B cell (primary cell): ENCODE results near the gene ADAMTSL1. TPM values are rescaled to one million over a fixed set of nuclear protein-coding genes. Genes with fewer than 3 reads are reported as not detected.

ENCODE experiments used
- ATAC-seq: fragments of 200-7000 bp; cut with Tn5 transposase; one replicate; pipeline ENCODE4 v1.10.0; 2021; ENCODE audit warnings: low read depth, mild to moderate bottlenecking, moderate number of reproducible peaks, moderate library complexity
- CTCF ChIA-PET: fragments of 350-600 bp; sonication (Branson Sonifier 250); formaldehyde crosslinking; loops from one replicate; lab custom pipeline; 2021; ENCODE audit warnings: antibody characterized with exemption, inconsistent platforms; lab: Charles Lee
- POLR2A ChIA-PET: fragments of 350-600 bp; sonication (Branson Sonifier 250); formaldehyde crosslinking; loops from one replicate; lab custom pipeline; 2021; ENCODE audit warnings: antibody characterized with exemption; lab: Charles Lee
- DNase-seq: peaks from one replicate; pipeline ENCODE4 v3.0.0; 2013
- H2AFZ ChIP-seq: 2 replicates; pipeline ENCODE4 v1.6.1; 2012; ENCODE audit warnings: mild to moderate bottlenecking, low read depth, low read length; ENCODE audit not compliant: insufficient read depth, poor library complexity, severe bottlenecking
- H3K27ac ChIP-seq, 2 donors: 1 replicate in 1 of 2; 2 replicates in 1 of 2; pipeline ENCODE4 v1.5.1; 2012 to 2013; ENCODE audit warnings: low read length in 2 of 2, mild to moderate bottlenecking in 2 of 2, moderate library complexity in 1 of 2
- H3K27me3 ChIP-seq, 4 experiments: fragments of 200-600 bp in 1 of 4; sonication (generic) in 1 of 4; replicated peaks in 1 of 4; 1 replicate in 2 of 4; 2 replicates in 2 of 4; pipeline versions ENCODE4 v1.6.1 to v1.7.0; 2013 to 2016; ENCODE audit warnings: low read length in 3 of 4, mild to moderate bottlenecking in 2 of 4, mixed read lengths in 1 of 4, moderate library complexity in 1 of 4; ENCODE audit not compliant: insufficient read depth in 4 of 4, control insufficient read depth in 3 of 4; ENCODE audit errors: control extremely low read depth in 1 of 4
- H3K36me3 ChIP-seq, 2 experiments: replicated peaks in 1 of 2; 1 replicate in 1 of 2; 2 replicates in 1 of 2; pipeline versions ENCODE4 v1.6.1 to v1.7.1; 2013; ENCODE audit warnings: low read length in 1 of 2; ENCODE audit not compliant: insufficient read depth in 2 of 2, control insufficient read depth in 1 of 2; ENCODE audit errors: control extremely low read depth in 1 of 2, extremely low read depth in 1 of 2
- H3K4me1 ChIP-seq, 2 donors: fragments of 200-600 bp in 1 of 2; sonication (generic) in 1 of 2; 1 replicate in 1 of 2; 2 replicates in 1 of 2; pipeline versions ENCODE4 v1.5.1 to v1.6.1; 2013 to 2017; ENCODE audit warnings: low read length in 2 of 2; ENCODE audit not compliant: control insufficient read depth in 2 of 2, insufficient read depth in 2 of 2
- H3K4me2 ChIP-seq: replicated peaks from 2 replicates; pipeline ENCODE3; 2012; ENCODE audit warnings: mild to moderate bottlenecking, low read depth, low read length; ENCODE audit not compliant: poor library complexity, severe bottlenecking
- H3K4me3 ChIP-seq, 5 experiments: fragments of 200-600 bp in 1 of 5; sonication (generic) in 1 of 5; 1 replicate in 3 of 5; 2 replicates in 2 of 5; pipeline versions ENCODE4 v1.5.1 to v1.7.0; 2011 to 2016; ENCODE audit warnings: low read length in 4 of 5, mild to moderate bottlenecking in 4 of 5, low read depth in 2 of 5, control low read depth in 1 of 5, moderate library complexity in 1 of 5; ENCODE audit not compliant: insufficient read depth in 1 of 5; ENCODE audit errors: control extremely low read depth in 1 of 5, extremely low read depth in 1 of 5
- H3K79me2 ChIP-seq: fragments of 200-600 bp; sonication (generic); one replicate; pipeline ENCODE4 v1.6.0; 2016; ENCODE audit warnings: low read length; ENCODE audit not compliant: control insufficient read depth, insufficient read depth
- H3K9ac ChIP-seq: fragments of 200-600 bp; sonication (generic); 2 replicates; pipeline ENCODE4 v1.6.1; 2017; ENCODE audit warnings: mild to moderate bottlenecking, low read length, moderate library complexity
- H3K9me3 ChIP-seq, 3 donors: one replicate each; pipeline versions ENCODE4 v1.6.1 to v1.7.1; 2013; ENCODE audit warnings: low read length in 2 of 3; ENCODE audit not compliant: control insufficient read depth in 2 of 3, insufficient read depth in 1 of 3; ENCODE audit errors: control extremely low read depth in 1 of 3
- H4K20me1 ChIP-seq: 2 replicates; pipeline ENCODE4 v1.6.0; 2012; ENCODE audit warnings: mild to moderate bottlenecking, low read length; ENCODE audit not compliant: insufficient read depth, control insufficient read depth, poor library complexity, severe bottlenecking
- H3K27ac Mint-ChIP-seq: one replicate; pipeline ENCODE4 v1.8.0; 2021; ENCODE audit warnings: mixed read lengths
- H3K27me3 Mint-ChIP-seq: one replicate; pipeline ENCODE4 v1.8.0; 2021; ENCODE audit warnings: mixed read lengths
- H3K4me1 Mint-ChIP-seq: one replicate; pipeline ENCODE4 v1.8.0; 2021; ENCODE audit warnings: mixed read lengths
- H3K4me3 Mint-ChIP-seq: one replicate; pipeline ENCODE4 v1.8.0; 2021; ENCODE audit warnings: mixed read lengths
- H3K9me3 Mint-ChIP-seq: one replicate; pipeline ENCODE4 v1.8.0; 2022; ENCODE audit warnings: mixed read lengths; ENCODE audit not compliant: insufficient read depth
- CTCF ChIP-seq: fragments of 200-600 bp; IDR thresholded peaks from one replicate; pipeline ENCODE4 v1.8.0; 2022; ENCODE audit warnings: antibody characterized with exemption, mild to moderate bottlenecking
- EZH2 ChIP-seq: IDR thresholded peaks from 2 replicates; pipeline ENCODE4 v1.6.1; 2012; ENCODE audit warnings: borderline replicate concordance, low read depth, mild to moderate bottlenecking, moderate library complexity, low read length; ENCODE audit not compliant: insufficient read depth, poor library complexity, severe bottlenecking
- WGBS: methylation state at CpG from one replicate; pipeline ENCODE4 v1.1.5; 2013; ENCODE audit warnings: missing lambda C conversion rate; ENCODE audit not compliant: insufficient coverage; 5-methylcytosine and 5-hydroxymethylcytosine counted together
- intact Hi-C: fragments of 100-400 bp; cut with micrococcal nuclease; formaldehyde crosslinking; loops from one replicate; pipeline ENCODE4 v1.10.0; 2022
- polyA plus RNA-seq: library from polyadenylated mRNA; depleted of rRNA; stranded (reverse); fragments of >200 nt; gene quantifications from 2 replicates; pipeline ENCODE4 v1.2.3, GENCODE V29; 2012
- total RNA-seq, 2 donors: library from RNA; stranded (reverse); fragments of 120-200 nt in 1 of 2; gene quantifications; 1 replicate in 1 of 2; 2 replicates in 1 of 2; pipeline versions ENCODE4 v1.2.3 to v1.2.4, GENCODE V29; 2013 to 2022

Gene ADAMTSL1
- total and polyA plus RNA-seq, 2 donors (not counting 1 experiment from before 2014, with no cell fraction given) = not detected

DNA sequence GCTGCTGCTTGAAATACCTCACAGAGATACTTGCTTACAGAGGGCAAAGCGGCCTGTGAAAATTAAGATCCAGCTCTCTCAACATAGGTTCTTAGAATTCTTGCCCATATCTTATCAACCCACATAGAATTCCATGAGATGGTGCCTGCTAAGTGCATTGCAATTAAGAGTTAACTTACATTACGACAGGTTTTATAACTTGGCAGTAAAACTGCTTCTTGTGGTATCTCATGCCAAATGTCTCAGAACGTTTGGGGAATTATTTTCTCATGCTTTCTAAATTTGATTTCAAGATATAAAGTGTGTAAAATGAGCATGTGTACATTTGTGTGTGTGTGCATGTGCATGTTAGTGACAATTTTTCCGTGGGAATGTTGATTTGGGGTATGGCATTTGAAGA lies 297.8 kb downstream of the ADAMTSL1 start:
- 46% methylated on average over 2 of the region's 4 CpGs for WGBS

DNA sequence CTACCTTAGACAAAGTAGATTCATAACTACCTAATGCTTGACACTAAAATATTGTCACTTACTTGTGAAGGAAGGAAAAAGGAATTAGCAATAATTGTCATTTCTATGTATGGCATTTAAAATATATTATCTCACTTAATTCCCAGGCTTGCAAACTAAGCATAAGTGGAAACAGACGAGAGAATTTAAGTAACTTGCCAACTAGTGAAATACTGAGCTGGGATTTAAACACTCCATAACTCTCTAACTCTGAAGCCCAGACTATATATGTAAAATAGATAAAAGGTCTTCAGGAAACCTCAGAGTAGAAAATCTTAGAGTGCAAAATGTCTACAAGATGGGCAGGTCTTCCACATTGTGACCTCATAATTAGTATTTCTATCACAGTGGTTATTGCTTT lies 301.3 kb downstream of the ADAMTSL1 start:
- CTCF ChIA-PET = no interaction called here
- no CpG with 5 or more reads among the region's 1 CpG for WGBS
- ATAC-seq = no peak

More for the DNA sequence above, 297.8 kb downstream of the ADAMTSL1 start:
- ATAC-seq = no peak
- DNase-seq = no peak
- no peaks in the 10 kb centered on the region for H3K27me3 ChIP-seq
- H3K9ac ChIP-seq = no peak overlapping the region
- Mint-ChIP-seq H3K4me1 (peaks cover 10% of the 10 kb centered on the region), H3K9me3 (no peaks in the 10 kb centered on the region), H3K27ac (no peak overlapping the region), H3K27me3 (no peaks in the 10 kb centered on the region), H3K4me3 (no peak overlapping the region)
- no peaks in the 10 kb centered on the region for H3K36me3 ChIP-seq
- no peak overlapping the region for H3K4me3 ChIP-seq
- intact Hi-C loops = no loop called here
- no peaks in the 10 kb centered on the region for H3K79me2 ChIP-seq
- ChIA-PET CTCF (no interaction called here), POLR2A (no interaction called here)
- TF ChIP-seq EZH2 = no peak
- TF ChIP-seq CTCF = no peak
- no peak overlapping the region for H3K4me2 ChIP-seq
- no peaks in the 10 kb centered on the region for H3K4me1 ChIP-seq
- no peak overlapping the region for H2AFZ ChIP-seq
- peaks cover 0 to 5% (median 0%) of the 10 kb centered on the region in 3 donors for H3K9me3 ChIP-seq
- no peak overlapping the region for H3K27ac ChIP-seq
- H4K20me1 ChIP-seq = no peaks in the 10 kb centered on the region

More for the DNA sequence above, 301.3 kb downstream of the ADAMTSL1 start:
- H3K4me1 ChIP-seq = no peaks in the 10 kb centered on the region
- H3K4me2 ChIP-seq = no peak overlapping the region
- H3K27me3 ChIP-seq = no peaks in the 10 kb centered on the region
- no peaks in the 10 kb centered on the region for H3K27me3 Mint-ChIP-seq
- DNase-seq = no peak
- H3K36me3 ChIP-seq = no peaks in the 10 kb centered on the region
- H4K20me1 ChIP-seq = no peaks in the 10 kb centered on the region
- POLR2A ChIA-PET = no interaction called here
- intact Hi-C loops = no loop called here
- no peak overlapping the region for H3K9ac ChIP-seq
- H3K27ac Mint-ChIP-seq = no peak overlapping the region
- no peak overlapping the region for H3K4me3 Mint-ChIP-seq
- H3K9me3 Mint-ChIP-seq = no peaks in the 10 kb centered on the region
- peaks cover 0 to 13% (median 0%) of the 10 kb centered on the region in 3 donors for H3K9me3 ChIP-seq
- no peak overlapping the region for H3K27ac ChIP-seq
- no peaks in the 10 kb centered on the region for H3K4me1 Mint-ChIP-seq
- no peak overlapping the region for H2AFZ ChIP-seq
- no peak overlapping the region for H3K4me3 ChIP-seq
- H3K79me2 ChIP-seq = no peaks in the 10 kb centered on the region
- TF ChIP-seq EZH2 = no peak
- no peak for TF ChIP-seq CTCF
